ENCODE results near the gene PGM5. TPM values are rescaled to one million over a fixed set of nuclear protein-coding genes. Genes with fewer than 3 reads are reported as not detected.

Gene PGM5
- total and polyA plus RNA-seq, 2 of the 8 experiments (the other 6 are each of a cell fraction or from before 2014, with no cell fraction given): not detected

- H3K56ac ChIP-seq (replicated peaks; ENCODE audit: insufficient read length, low read depth, low read length): no peak overlapping the region
- DNase-seq (ENCODE audit: low read depth in 1 of 2, low spot score in 2 of 2): peak; percentile 54 to 91
- H2BK20ac ChIP-seq (ENCODE audit: low read length): 0 out of 2 replicates have a peak overlapping the region, but pooled peaks have one; percentile 68
- peaks cover 0 to 9% (median 0%) of the 10 kb centered on the region in 4 experiments; a peak in 2 of 7 replicates for H3K27me3 ChIP-seq (replicated peaks in 1 of 4; ENCODE audit: control insufficient read depth in 3 of 4, extremely low read depth in 1 of 4, insufficient read depth in 3 of 4, low read length in 3 of 4)
- FAIRE-seq: peak; percentile 92
- H2AFZ ChIP-seq (ENCODE audit: low read length): no peak overlapping the region
- H2BK12ac ChIP-seq (ENCODE audit: low read depth, low read length): no peak overlapping the region
- H2BK15ac ChIP-seq (ENCODE audit: low read length): 0 out of 2 replicates have a peak overlapping the region, but pooled peaks have one; percentile 74
- H3K79me2 ChIP-seq (ENCODE audit: control insufficient read depth in 1 of 2, insufficient read depth in 2 of 2, low read length in 2 of 2): no peaks in the 10 kb centered on the region
- H3K4me3 ChIP-seq (ENCODE audit: extremely low read depth in 1 of 4, insufficient read depth in 2 of 4, low read depth in 3 of 4, low read length in 4 of 4): no peak overlapping the region
- H2AK5ac ChIP-seq (ENCODE audit: low read depth, low read length): no peak overlapping the region
- no peak overlapping the region for H4K8ac ChIP-seq (ENCODE audit: extremely low read depth, insufficient read depth, low read length)
- H3K4me2 ChIP-seq (ENCODE audit: insufficient read depth in 1 of 2, low read depth in 2 of 2, low read length in 2 of 2): peak overlapping the region; percentile 8 to 9; a peak in 3 of 4 replicates
- H3K9me3 ChIP-seq (ENCODE audit: insufficient read depth in 2 of 2, low read depth in 1 of 2, low read length in 1 of 2): no peaks in the 10 kb centered on the region
- H4K20me1 ChIP-seq (replicated peaks in 1 of 2; ENCODE audit: control insufficient read depth in 1 of 2, insufficient read depth in 2 of 2, low read length in 2 of 2): no peaks in the 10 kb centered on the region
- H3K23me2 ChIP-seq (ENCODE audit: low read depth, low read length): no peaks in the 10 kb centered on the region
- H3K36me3 ChIP-seq (ENCODE audit: control insufficient read depth in 2 of 4, insufficient read depth in 4 of 4, low read length in 3 of 4): no peaks in the 10 kb centered on the region
- no peak overlapping the region for H3K14ac ChIP-seq (ENCODE audit: insufficient read length)
- H2BK120ac ChIP-seq (replicated peaks; ENCODE audit: low read depth, low read length): no peak overlapping the region
- H3K4me1 ChIP-seq (replicated peaks in 1 of 4; ENCODE audit: control insufficient read depth in 3 of 4, insufficient read depth in 4 of 4, low read length in 3 of 4): peaks cover 2 to 19% (median 8%) of the 10 kb centered on the region in 4 experiments; a peak in 6 of 7 replicates
- no peaks in the 10 kb centered on the region for H3K79me1 ChIP-seq (ENCODE audit: low read depth, low read length)
- CTCF ChIA-PET (ENCODE audit: partially characterized antibody): interaction anchor here (0.7 to 4.2 kb wide), 34 partner anchors 9 to 560 kb away, joined by 3 to 32 read pairs (median 4); partner anchors contain the start of gene TMEM252
- POLR2A ChIA-PET (ENCODE audit: partially characterized antibody): interaction anchor here (0.6 kb wide), 1 partner anchor 570 kb away, joined by 3 read pairs; no protein-coding TSS in a partner anchor
- no peak overlapping the region for H3K9ac ChIP-seq (replicated peaks in 1 of 4; ENCODE audit: extremely low read depth in 1 of 4, low read depth in 3 of 4, low read length in 3 of 4)
- 43% methylated on average over 14 of the region's 14 CpGs; no CpG with 5 or more reads in 1 of the 2 experiments for WGBS, 2 experiments (ENCODE audit: extremely low coverage in 1 of 2, insufficient coverage in 1 of 2, insufficient read length in 1 of 2, insufficient replicate concordance in 2 of 2, low coverage in 1 of 2, low lambda C conversion rate in 2 of 2, missing lambda C conversion rate in 1 of 2)
- TF ChIP-seq POLR2A (IDR thresholded peaks at IDR 0.05; ENCODE audit: control extremely low read depth in 1 of 2, low read depth in 2 of 2, low read length in 2 of 2): no peak
- 0 out of 2 replicates have a peak, but pooled peaks have one; percentile 15 for TF ChIP-seq CREB1 (IDR thresholded peaks at IDR 0.05)
- TF ChIP-seq KDM1A (IDR thresholded peaks at IDR 0.05; ENCODE audit: borderline replicate concordance, low read length): 0 out of 2 replicates have a peak, but pooled peaks have one; percentile 12
- TF ChIP-seq RAD21 (IDR thresholded peaks at IDR 0.05 in 1 of 2, conservative IDR thresholded peaks at IDR 0.05 in 1 of 2; ENCODE audit: low read depth in 2 of 2, low read length in 2 of 2): peak; percentile 50 to 67; a peak in 3 of 4 replicates
- peak; percentile 79 to 89 (median 89) for TF ChIP-seq CTCF (IDR thresholded peaks at IDR 0.05; ENCODE audit: control extremely low read depth in 1 of 3, insufficient read depth in 1 of 3, low read depth in 1 of 3, low read length in 3 of 3)
- TF ChIP-seq SP1 (IDR thresholded peaks at IDR 0.05; ENCODE audit: low read depth, low read length): 0 out of 2 replicates have a peak, but pooled peaks have one; percentile 20
- TF ChIP-seq MAX (IDR thresholded peaks at IDR 0.05): peak; percentile 38; the same call in 1 of the 2 replicates
- TF ChIP-seq SP4 (IDR thresholded peaks at IDR 0.05; ENCODE audit: low read length): no peak
- no peak overlapping the region for H3K4ac ChIP-seq (replicated peaks; ENCODE audit: insufficient read length, low read depth, low read length)
- H3K18ac ChIP-seq (ENCODE audit: extremely low read depth, low read length): no peak overlapping the region
- H3K23ac ChIP-seq (ENCODE audit: insufficient read length): no peak overlapping the region
- no peak overlapping the region for H4K5ac ChIP-seq (ENCODE audit: insufficient read length, low read depth, low read length)
- H3K27ac ChIP-seq (ENCODE audit: low read depth, low read length): no peak overlapping the region
- no peak overlapping the region for H4K91ac ChIP-seq (replicated peaks; ENCODE audit: insufficient read length, low read length)
- H2BK5ac ChIP-seq (ENCODE audit: low read depth, low read length): no peak overlapping the region
Measured at GRCh38 chr9:68560071-68560844, 203.8 kb downstream of the PGM5 start.
